ENCODE data around the gene FBLN5. TPM values are rescaled to one million over a fixed set of nuclear protein-coding genes. Genes with fewer than 3 reads are reported as not detected.

The FBLN5 gene
- total and polyA plus RNA-seq, 2 donors (not counting 3 experiments of a cell fraction or from before 2014, with no cell fraction given): 27.6 to 33.1 TPM

GRCh38 chr14:91866511-91867295, 80.8 kb downstream of the FBLN5 start:
- Histone ChIP-seq H4K20me1 (replicated peaks; ENCODE audit: control insufficient read depth, extremely low read depth, insufficient read depth, low read length) (no peaks in the 10 kb centered on the region), H3K4me1 (ENCODE audit: control insufficient read depth, extremely low read depth, insufficient read depth, low read length) (peaks cover 7% of the 10 kb centered on the region), H3K79me2 (ENCODE audit: control insufficient read depth, insufficient read depth, low read length) (no peaks in the 10 kb centered on the region), H2AFZ (ENCODE audit: low read depth, low read length) (no peak overlapping the region), H3K27me3 (ENCODE audit: control insufficient read depth in 2 of 2, insufficient read depth in 2 of 2, low read length in 2 of 2) (no peaks in the 10 kb centered on the region), H3K4me3 (replicated peaks in 1 of 3; ENCODE audit: insufficient read depth in 1 of 3, low read depth in 1 of 3, low read length in 3 of 3) (no peak overlapping the region), H3K9me1 (replicated peaks; ENCODE audit: control insufficient read depth, extremely low read depth, insufficient read depth, low read length) (no peaks in the 10 kb centered on the region), H3K36me3 (ENCODE audit: control insufficient read depth in 2 of 2, extremely low read depth in 1 of 2, insufficient read depth in 2 of 2, low read length in 2 of 2) (no peaks in the 10 kb centered on the region), H3K9me3 (replicated peaks; ENCODE audit: control insufficient read depth, insufficient read depth, low read length) (no peaks in the 10 kb centered on the region), H3K4me2 (ENCODE audit: insufficient read depth, low read length) (no peak overlapping the region), H3K27ac (ENCODE audit: insufficient read depth, low read depth, low read length) (no peak overlapping the region), H3K9ac (replicated peaks; ENCODE audit: extremely low read depth, insufficient read depth, low read length) (no peak overlapping the region)
- dilution Hi-C loops (cut with MboI; ENCODE audit: extremely low pct_ligation_motif_present, low sequenced_read_pairs): no loop called here
- DNase-seq (ENCODE audit: low read depth, low spot score) (no peak), FAIRE-seq (no peak)
- ChIA-PET CTCF (no interaction called here), POLR2A (no interaction called here)
- intact Hi-C loops (cut with micrococcal nuclease): no loop called here
- BruUV-seq (replicated peaks): no TSS peak
- TF ChIP-seq CTCF (IDR thresholded peaks at IDR 0.05; ENCODE audit: extremely low read depth in 1 of 2, insufficient read depth in 1 of 2, low read depth in 1 of 2, low read length in 2 of 2): no peak
- TF ChIP-seq MYC (IDR thresholded peaks at IDR 0.05; ENCODE audit: low read depth, low read length): no peak
- TF ChIP-seq POLR2AphosphoS5 (IDR thresholded peaks at IDR 0.05; ENCODE audit: insufficient read depth, low read depth, low read length): no peak
- no peak for TF ChIP-seq MAX (IDR thresholded peaks at IDR 0.05; ENCODE audit: insufficient read depth, insufficient read length)
- no peak for TF ChIP-seq JUN (IDR thresholded peaks at IDR 0.05; ENCODE audit: borderline replicate concordance, insufficient read depth, insufficient read length, low read depth)
- no peak for TF ChIP-seq EZH2 (IDR thresholded peaks at IDR 0.05; ENCODE audit: borderline replicate concordance, low read depth, low read length, severe bottlenecking)
- no peak for TF ChIP-seq FOS (IDR thresholded peaks at IDR 0.05; ENCODE audit: borderline replicate concordance, insufficient read depth, low read length)
- TF ChIP-seq POLR2A (IDR thresholded peaks at IDR 0.05; ENCODE audit: low read depth, low read length): no peak
- TF ChIP-seq GATA2 (IDR thresholded peaks at IDR 0.05; ENCODE audit: insufficient read depth, insufficient read length, low read depth, low read length): no peak

Data from endothelial cell of umbilical vein (primary cell).